BJ (cell line): ENCODE results near the gene TSHZ2. TPM values are rescaled to one million over a fixed set of nuclear protein-coding genes. Genes with fewer than 3 reads are reported as not detected.
"Not testable (repeated sequence)": the region's sequence is repeated elsewhere in the genome, so short reads cannot be mapped to it uniquely, and the experiment has no call there.

ENCODE experiments used
- CTCF ChIA-PET: fragments of 350-600 bp; formaldehyde crosslinking; extraction: SDS; loops from one replicate; lab custom pipeline; 2021; ENCODE audit warnings: antibody characterized with exemption, inconsistent platforms; lab: Yijun Ruan, JAX
- POLR2A ChIA-PET: fragments of 300-600 bp; sonication (Branson Sonifier 250); formaldehyde crosslinking; extraction: SDS; loops from one replicate; lab custom pipeline; 2021; ENCODE audit warnings: antibody characterized with exemption; lab: Charles Lee
- DNase-seq: peaks from one replicate; pipeline ENCODE4 v3.0.0-alpha.2; 2011; ENCODE audit warnings: low read depth
- H3K27me3 ChIP-seq: 2 replicates; pipeline ENCODE4 v1.6.0; 2011; ENCODE audit warnings: low read length; ENCODE audit not compliant: control insufficient read depth, insufficient read depth
- H3K36me3 ChIP-seq: 2 replicates; pipeline ENCODE4 v1.5.1; 2011; ENCODE audit warnings: low read length; ENCODE audit not compliant: control insufficient read depth, insufficient read depth
- H3K4me3 ChIP-seq: 2 replicates; pipeline ENCODE4 v1.5.1; 2011; ENCODE audit warnings: low read depth, mild to moderate bottlenecking, control low read depth, low read length
- CTCF ChIP-seq: IDR thresholded peaks from 2 replicates; pipeline ENCODE4 v1.5.1; 2011; ENCODE audit warnings: low read depth, mild to moderate bottlenecking, control low read depth, inconsistent platforms, low read length, moderate library complexity; ENCODE audit not compliant: insufficient read depth
- polyA plus RNA-seq: library from polyadenylated mRNA; depleted of rRNA; stranded (reverse); fragments of >200 nt; gene quantifications from 2 replicates; pipeline ENCODE4 v1.2.3, GENCODE V29; 2011

TSHZ2 gene
- polyA plus RNA-seq, 1 experiment, result not detected

- H3K27me3 ChIP-seq, result no peaks in the 10 kb centered on the region
- ChIA-PET POLR2A (no interaction called here), CTCF (no interaction called here)
- H3K36me3 ChIP-seq, result no peaks in the 10 kb centered on the region
- no peak overlapping the region for H3K4me3 ChIP-seq
- TF ChIP-seq CTCF, result no peak
- DNase-seq, result no peak
Measured at GRCh38 chr20:53497246-53497645, 525.1 kb downstream of the TSHZ2 start.

DNA sequence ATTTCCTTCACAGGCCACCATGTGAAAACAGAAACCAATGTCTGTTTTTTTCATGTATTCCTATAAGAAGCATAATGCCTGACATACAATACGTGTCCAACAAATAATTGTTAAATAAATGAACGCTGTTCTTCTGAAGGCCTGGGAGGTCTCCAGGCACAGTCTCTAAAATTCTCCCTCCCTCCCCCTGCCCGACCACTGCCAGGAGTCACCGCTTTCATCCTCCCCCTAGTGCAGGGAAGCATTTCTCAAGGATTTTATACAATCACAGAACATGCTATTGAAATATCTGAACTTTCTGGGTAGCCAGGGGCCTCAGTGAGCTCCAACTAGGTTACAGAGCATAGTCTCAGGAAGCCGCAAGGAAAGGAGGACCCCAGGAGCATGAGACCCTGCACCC lies 526.2 kb downstream of the TSHZ2 start:
- DNase-seq, result no peak
- POLR2A ChIA-PET, result no interaction called here
- Histone ChIP-seq H3K27me3 (no peaks in the 10 kb centered on the region), H3K36me3 (no peaks in the 10 kb centered on the region), H3K4me3 (no peak overlapping the region)
- CTCF ChIA-PET, result no interaction called here
- no peak for TF ChIP-seq CTCF

- POLR2A ChIA-PET, result no interaction called here
- H3K4me3 ChIP-seq, result no peak overlapping the region
- no peaks in the 10 kb centered on the region for H3K27me3 ChIP-seq
- CTCF ChIA-PET, result no interaction called here
- H3K36me3 ChIP-seq, result no peaks in the 10 kb centered on the region
- no peak for TF ChIP-seq CTCF
- DNase-seq, result no peak
Measured at GRCh38 chr20:53500651-53501050, 528.5 kb downstream of the TSHZ2 start.

- H3K27me3 ChIP-seq, result no peaks in the 10 kb centered on the region
- POLR2A ChIA-PET, result no interaction called here
- no peak for DNase-seq
- TF ChIP-seq CTCF, result no peak
- H3K36me3 ChIP-seq, result no peaks in the 10 kb centered on the region
- CTCF ChIA-PET, result no interaction called here
- H3K4me3 ChIP-seq, result no peak overlapping the region
Measured at GRCh38 chr20:53502820-53503219, 530.7 kb downstream of the TSHZ2 start.

DNA sequence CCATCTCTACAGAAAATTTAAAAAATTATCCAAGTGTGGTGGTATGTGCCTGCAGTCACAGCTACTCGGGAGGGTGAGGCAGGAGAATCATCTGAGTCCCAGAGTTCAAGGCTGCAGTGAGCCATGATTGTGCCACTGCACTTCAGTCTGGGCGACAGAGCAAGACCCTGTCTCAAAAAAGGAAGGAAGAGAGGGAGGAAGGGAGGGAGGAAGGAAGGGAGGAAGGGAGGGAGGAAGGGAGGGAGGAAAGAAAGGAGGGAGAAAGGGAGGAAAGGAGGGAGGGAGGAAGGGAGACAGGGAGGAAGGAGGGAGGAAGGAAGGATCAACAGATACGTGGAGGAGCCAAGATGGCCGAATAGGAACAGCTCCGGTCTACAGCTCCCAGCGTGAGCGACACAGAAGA lies 531.4 kb downstream of the TSHZ2 start:
- no peak for TF ChIP-seq CTCF
- POLR2A ChIA-PET, result no interaction called here
- H3K27me3 ChIP-seq, result no peaks in the 10 kb centered on the region
- CTCF ChIA-PET, result no interaction called here
- DNase-seq, result no peak
- H3K4me3 ChIP-seq, result no peak overlapping the region
- no peaks in the 10 kb centered on the region for H3K36me3 ChIP-seq

GRCh38 chr20:53504106-53504505 lies 531.9 kb downstream of the TSHZ2 start:
- H3K27me3 ChIP-seq, CTCF ChIA-PET, DNase-seq, POLR2A ChIA-PET, H3K36me3 ChIP-seq, H3K4me3 ChIP-seq: not testable (repeated sequence)
